Endothelial cell of umbilical vein (primary cell): ENCODE measurements around the gene IL10RB. TPM values are rescaled to one million over a fixed set of nuclear protein-coding genes. Genes with fewer than 3 reads are reported as not detected.

Source experiments
- BruUV-seq: library from RNA; stranded (reverse); fragments of 400-500 nt; replicated peaks from 2 replicates; lab custom pipeline; 2021; lab: Mats Ljungman, UMichigan
- CTCF ChIA-PET: fragments of 300-600, 350-600 bp; sonication (Branson Sonifier 250); formaldehyde crosslinking; loops from one replicate; lab custom pipeline; 2021; ENCODE audit warnings: antibody characterized with exemption, inconsistent platforms; lab: Charles Lee
- POLR2A ChIA-PET: fragments of 300-600, 350-600 bp; sonication (Branson Sonifier 250); formaldehyde crosslinking; loops from one replicate; lab custom pipeline; 2021; ENCODE audit warnings: antibody characterized with exemption, inconsistent platforms; lab: Charles Lee
- DNase-seq: peaks from one replicate; pipeline ENCODE4 v3.0.0-alpha.2; 2011; ENCODE audit warnings: low read depth, low spot score
- FAIRE-seq: peaks from 2 replicates; lab custom pipeline; 2011; peaks lifted over from hg19 to GRCh38; lab: Jason Lieb, UNC
- H2AFZ ChIP-seq: 2 replicates; pipeline ENCODE4 v1.6.0; 2012; ENCODE audit warnings: low read depth, low read length, control low read depth, inconsistent platforms
- H3K27ac ChIP-seq: 2 replicates; pipeline ENCODE4 v1.5.1; 2011; ENCODE audit warnings: low read depth, mild to moderate bottlenecking, control low read depth, low read length, moderate library complexity; ENCODE audit not compliant: insufficient read depth
- H3K27me3 ChIP-seq, 2 experiments: 2 replicates each; pipeline versions ENCODE4 v1.6.0 to v1.6.1; 2011; ENCODE audit warnings: low read length in 2 of 2, mixed read lengths in 1 of 2; ENCODE audit not compliant: control insufficient read depth in 2 of 2, insufficient read depth in 2 of 2
- H3K36me3 ChIP-seq, 2 experiments: 2 replicates in 1 of 2; 3 replicates in 1 of 2; pipeline ENCODE4 v1.5.1; 2011; ENCODE audit warnings: low read length in 2 of 2, mild to moderate bottlenecking in 1 of 2, moderate library complexity in 1 of 2; ENCODE audit not compliant: control insufficient read depth in 2 of 2, insufficient read depth in 2 of 2; ENCODE audit errors: extremely low read depth in 1 of 2
- H3K4me1 ChIP-seq: 3 replicates; pipeline ENCODE4 v1.5.1; 2011; ENCODE audit warnings: mild to moderate bottlenecking, low read length; ENCODE audit not compliant: control insufficient read depth, insufficient read depth; ENCODE audit errors: extremely low read depth
- H3K4me2 ChIP-seq: 2 replicates; pipeline ENCODE4 v1.6.1; 2011; ENCODE audit warnings: low read length, control low read depth, mixed read lengths; ENCODE audit not compliant: insufficient read depth
- H3K4me3 ChIP-seq, 3 experiments: fragments of 200-600 bp in 1 of 3; sonication (generic), shearing (Covaris generic) in 1 of 3; replicated peaks in 1 of 3; 2 replicates each; pipeline ENCODE4 v1.5.1; 2011 to 2016; ENCODE audit warnings: control low read depth in 3 of 3, low read length in 3 of 3, mild to moderate bottlenecking in 2 of 3, inconsistent platforms in 1 of 3, low read depth in 1 of 3, moderate library complexity in 1 of 3; ENCODE audit not compliant: insufficient read depth in 1 of 3
- H3K79me2 ChIP-seq: 2 replicates; pipeline ENCODE4 v1.6.0; 2012; ENCODE audit warnings: low read length, inconsistent platforms; ENCODE audit not compliant: control insufficient read depth, insufficient read depth
- H3K9ac ChIP-seq: replicated peaks from 2 replicates; pipeline ENCODE3; 2011; ENCODE audit warnings: low read length, control low read depth; ENCODE audit not compliant: insufficient read depth; ENCODE audit errors: extremely low read depth
- H3K9me1 ChIP-seq: replicated peaks from 3 replicates; pipeline ENCODE4 v1.6.0; 2011; ENCODE audit warnings: mild to moderate bottlenecking, low read length; ENCODE audit not compliant: control insufficient read depth, insufficient read depth; ENCODE audit errors: extremely low read depth
- H3K9me3 ChIP-seq: replicated peaks from 2 replicates; pipeline ENCODE4 v1.5.1; 2012; ENCODE audit warnings: low read length, inconsistent platforms; ENCODE audit not compliant: control insufficient read depth, insufficient read depth
- H4K20me1 ChIP-seq: replicated peaks from 2 replicates; pipeline ENCODE3; 2011; ENCODE audit warnings: mild to moderate bottlenecking, low read length; ENCODE audit not compliant: control insufficient read depth, insufficient read depth; ENCODE audit errors: extremely low read depth
- EZH2 ChIP-seq: IDR thresholded peaks from 2 replicates; pipeline ENCODE4 v1.6.1; 2012; ENCODE audit warnings: borderline replicate concordance, low read depth, mild to moderate bottlenecking, moderate library complexity, low read length, inconsistent platforms; ENCODE audit not compliant: severe bottlenecking
- FOS ChIP-seq: IDR thresholded peaks from 2 replicates; pipeline ENCODE4 v1.6.1; 2011; ENCODE audit warnings: mild to moderate bottlenecking, low read length, moderate library complexity, borderline replicate concordance; ENCODE audit not compliant: insufficient read depth
- GATA2 ChIP-seq: IDR thresholded peaks from 2 replicates; pipeline ENCODE4 v1.7.0; 2011; ENCODE audit warnings: low read depth, mild to moderate bottlenecking, moderate library complexity, mixed read lengths, low read length; ENCODE audit not compliant: insufficient read length, insufficient read depth
- JUN ChIP-seq: IDR thresholded peaks from 2 replicates; pipeline ENCODE4 v1.6.1; 2011; ENCODE audit warnings: borderline replicate concordance, low read depth; ENCODE audit not compliant: insufficient read length, insufficient read depth
- MYC ChIP-seq: IDR thresholded peaks from one replicate; pipeline ENCODE4 v1.6.1; 2011; ENCODE audit warnings: mild to moderate bottlenecking, low read depth, low read length
- POLR2A ChIP-seq: IDR thresholded peaks from 2 replicates; pipeline ENCODE4 v1.6.1; 2012; ENCODE audit warnings: low read depth, mild to moderate bottlenecking, control low read depth, low read length
- POLR2AphosphoS5 ChIP-seq: IDR thresholded peaks from 2 replicates; pipeline ENCODE4 v1.6.1; 2012; ENCODE audit warnings: low read depth, mild to moderate bottlenecking, control low read depth, low read length, moderate library complexity; ENCODE audit not compliant: insufficient read depth
- dilution Hi-C: fragments of 300-500 bp; cut with MboI; formaldehyde crosslinking; loops from one replicate; pipeline ENCODE4 v1.15.0; 2019; ENCODE audit warnings: low sequenced_read_pairs; ENCODE audit not compliant: extremely low pct_ligation_motif_present
- intact Hi-C: fragments of 100-400 bp; cut with micrococcal nuclease; formaldehyde crosslinking; loops from one replicate; pipeline ENCODE4 v1.10.0; 2022
- polyA plus RNA-seq, 4 experiments: library from polyadenylated mRNA; depleted of rRNA in 3 of 4; stranded (reverse) in 3 of 4; unstranded in 1 of 4; fragments of >200 nt; gene quantifications; 2 replicates each; pipeline versions ENCODE4 v1.2.1 to v1.2.3, GENCODE V29; 2011 to 2012; ENCODE audit warnings: missing spikeins in 1 of 4
- total RNA-seq: library from RNA; stranded (reverse); gene quantifications from 2 replicates; pipeline ENCODE4 v1.2.3, GENCODE V29; 2021
- TF ChIP-seq, protein P1 (sequence below), 2 donors: IDR thresholded peaks; 1 replicate in 1 of 2; 2 replicates in 1 of 2; pipeline ENCODE4 v1.5.1; 2011; ENCODE audit warnings: low read length in 2 of 2, mild to moderate bottlenecking in 2 of 2, moderate library complexity in 2 of 2, control low read depth in 1 of 2, inconsistent platforms in 1 of 2, low read depth in 1 of 2; ENCODE audit not compliant: insufficient read depth in 1 of 2; ENCODE audit errors: extremely low read depth in 1 of 2
- TF ChIP-seq, protein P2 (sequence below): IDR thresholded peaks from 2 replicates; pipeline ENCODE4 v1.6.1; 2011; ENCODE audit not compliant: insufficient read depth, insufficient read length

The IL10RB gene
- total and polyA plus RNA-seq, 2 donors (not counting 3 experiments of a cell fraction or from before 2014, with no cell fraction given), result 21.9 to 31.4 TPM

DNA sequence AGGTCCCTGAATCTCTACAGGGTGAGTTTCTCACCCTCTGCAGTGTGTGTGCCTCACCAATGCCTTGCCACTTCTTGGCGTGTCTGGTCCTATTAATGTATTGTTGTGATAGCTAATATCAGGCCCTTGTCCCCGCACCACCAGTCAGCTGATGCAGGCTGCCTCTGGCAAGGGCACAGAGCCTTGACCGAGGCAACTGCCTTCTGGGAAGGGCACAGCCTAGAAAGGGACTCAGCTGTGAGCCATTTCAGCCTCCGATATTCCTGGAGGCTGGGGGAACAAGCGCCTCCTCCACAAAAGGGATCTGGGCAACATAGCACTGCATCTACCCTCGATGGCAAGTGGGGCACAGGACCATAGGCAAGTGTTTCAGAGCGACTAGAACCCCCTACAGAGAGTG is 27.0 kb downstream of the IL10RB start:
- H3K36me3 ChIP-seq, result peaks cover 0 to 5% of the 10 kb centered on the region in 2 experiments
- FAIRE-seq (no peak), DNase-seq (no peak)
- H3K4me2 ChIP-seq, result no peak overlapping the region
- H3K9ac ChIP-seq, result no peak overlapping the region
- POLR2A ChIA-PET, result no interaction called here
- no peak overlapping the region for H3K4me3 ChIP-seq
- no peaks in the 10 kb centered on the region for H3K9me1 ChIP-seq
- no peaks in the 10 kb centered on the region for H4K20me1 ChIP-seq
- CTCF ChIA-PET, result no interaction called here
- H3K4me1 ChIP-seq, result peaks cover 13% of the 10 kb centered on the region
- dilution Hi-C loops, result no loop called here
- TF ChIP-seq POLR2A (no peak), EZH2 (no peak), GATA2 (no peak), FOS (no peak), POLR2AphosphoS5 (no peak), JUN (no peak), MYC (no peak)
- TF ChIP-seq, protein P1, sequence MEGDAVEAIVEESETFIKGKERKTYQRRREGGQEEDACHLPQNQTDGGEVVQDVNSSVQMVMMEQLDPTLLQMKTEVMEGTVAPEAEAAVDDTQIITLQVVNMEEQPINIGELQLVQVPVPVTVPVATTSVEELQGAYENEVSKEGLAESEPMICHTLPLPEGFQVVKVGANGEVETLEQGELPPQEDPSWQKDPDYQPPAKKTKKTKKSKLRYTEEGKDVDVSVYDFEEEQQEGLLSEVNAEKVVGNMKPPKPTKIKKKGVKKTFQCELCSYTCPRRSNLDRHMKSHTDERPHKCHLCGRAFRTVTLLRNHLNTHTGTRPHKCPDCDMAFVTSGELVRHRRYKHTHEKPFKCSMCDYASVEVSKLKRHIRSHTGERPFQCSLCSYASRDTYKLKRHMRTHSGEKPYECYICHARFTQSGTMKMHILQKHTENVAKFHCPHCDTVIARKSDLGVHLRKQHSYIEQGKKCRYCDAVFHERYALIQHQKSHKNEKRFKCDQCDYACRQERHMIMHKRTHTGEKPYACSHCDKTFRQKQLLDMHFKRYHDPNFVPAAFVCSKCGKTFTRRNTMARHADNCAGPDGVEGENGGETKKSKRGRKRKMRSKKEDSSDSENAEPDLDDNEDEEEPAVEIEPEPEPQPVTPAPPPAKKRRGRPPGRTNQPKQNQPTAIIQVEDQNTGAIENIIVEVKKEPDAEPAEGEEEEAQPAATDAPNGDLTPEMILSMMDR (IDR thresholded peaks at IDR 0.05; ENCODE audit: extremely low read depth in 1 of 2, insufficient read depth in 1 of 2, low read depth in 1 of 2, low read length in 2 of 2), result no peak
- TF ChIP-seq, protein P2, sequence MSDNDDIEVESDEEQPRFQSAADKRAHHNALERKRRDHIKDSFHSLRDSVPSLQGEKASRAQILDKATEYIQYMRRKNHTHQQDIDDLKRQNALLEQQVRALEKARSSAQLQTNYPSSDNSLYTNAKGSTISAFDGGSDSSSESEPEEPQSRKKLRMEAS, result no peak
- H3K79me2 ChIP-seq, result no peaks in the 10 kb centered on the region
- H3K27ac ChIP-seq, result no peak overlapping the region
- H3K9me3 ChIP-seq, result no peaks in the 10 kb centered on the region
- no TSS peak for BruUV-seq
- no peaks in the 10 kb centered on the region for H3K27me3 ChIP-seq
- intact Hi-C loops, result no loop called here
- no peak overlapping the region for H2AFZ ChIP-seq
